ENCODE data around the gene ITIH1.

The ITIH1 gene

DNA sequence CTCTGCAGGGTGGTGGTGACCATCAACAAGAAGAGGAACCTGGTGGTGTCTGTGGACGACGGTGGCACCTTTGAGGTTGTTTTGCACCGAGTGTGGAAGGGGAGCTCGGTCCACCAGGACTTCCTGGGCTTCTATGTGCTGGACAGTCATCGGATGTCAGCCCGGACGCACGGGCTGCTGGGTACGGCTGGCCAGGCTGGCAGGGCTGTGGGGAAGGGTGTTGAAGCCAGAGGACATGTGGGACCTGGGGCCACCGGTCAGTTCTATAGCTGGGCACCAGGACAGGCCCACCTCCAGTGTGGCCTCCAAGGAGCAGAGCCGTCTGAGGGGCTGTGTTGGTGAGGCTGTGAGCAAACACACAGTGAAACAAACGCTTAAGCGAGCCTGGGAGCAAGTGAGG is 13.3 kb downstream of the ITIH1 start:
- no peak for DNase-seq

- DNase-seq, result no peak
These were observed 14.0 kb downstream of the ITIH1 start for GRCh38 chr3:52791366-52791765.

- DNase-seq, result no peak
These were observed 14.5 kb downstream of the ITIH1 start for GRCh38 chr3:52791928-52792327.

DNA sequence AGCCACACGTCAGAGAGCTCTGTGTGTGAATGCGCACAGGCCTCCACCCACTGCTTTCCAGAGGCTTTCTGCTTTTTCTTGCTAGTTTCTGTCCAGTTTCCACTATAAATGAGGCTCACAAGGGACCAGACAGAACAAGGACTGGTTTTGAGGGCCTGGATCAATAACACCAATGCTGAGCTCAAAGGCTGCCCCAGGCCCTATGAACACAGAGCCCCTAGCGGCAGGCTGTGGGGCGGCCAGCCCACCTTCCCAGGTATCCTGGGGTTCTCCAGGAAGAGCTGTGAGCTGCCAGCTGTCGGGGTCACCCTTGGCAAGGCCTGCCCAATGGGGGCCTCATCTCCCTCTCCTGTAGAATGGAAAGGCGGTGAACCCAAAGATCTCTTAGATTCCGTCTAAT is 15.0 kb downstream of the ITIH1 start:
- no peak for DNase-seq

GRCh38 chr3:52792961-52793695 is 15.7 kb downstream of the ITIH1 start:
- DNase-seq, result no peak

GRCh38 chr3:52793702-52794611 is 16.6 kb downstream of the ITIH1 start:
- DNase-seq, result no peak

DNA sequence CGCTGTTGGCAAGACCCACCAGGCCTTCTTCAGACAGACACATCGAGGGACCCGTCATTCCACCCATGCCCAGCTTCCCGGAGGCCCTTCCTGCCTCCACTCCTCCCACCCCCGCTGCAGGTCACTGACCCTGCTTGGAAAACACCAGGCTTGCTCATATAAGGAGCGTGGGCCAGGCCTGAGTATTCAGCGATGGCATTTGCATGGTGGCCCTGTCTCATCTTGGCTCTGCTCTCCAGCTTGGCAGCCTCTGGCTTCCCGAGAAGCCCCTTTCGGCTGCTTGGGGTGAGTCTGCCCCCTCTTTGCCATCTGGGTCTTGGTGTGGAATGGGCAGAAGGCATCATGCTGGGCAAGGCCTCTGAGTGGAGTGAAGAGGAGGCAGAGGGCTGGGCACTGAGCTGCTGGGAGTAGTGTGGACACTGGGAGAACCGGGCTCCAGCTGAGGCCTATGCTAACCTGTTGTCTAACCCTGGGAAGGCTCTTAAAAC is 17.3 kb downstream of the ITIH1 start, which contains the start of gene ITIH3:
Gene ITIH3, plus strand, starts transcription at position 185 of the 488 bp plus-strand sequence. Its CDS starts 8 bp downstream, at position 193.
- DNase-seq, result no peak

DNA sequence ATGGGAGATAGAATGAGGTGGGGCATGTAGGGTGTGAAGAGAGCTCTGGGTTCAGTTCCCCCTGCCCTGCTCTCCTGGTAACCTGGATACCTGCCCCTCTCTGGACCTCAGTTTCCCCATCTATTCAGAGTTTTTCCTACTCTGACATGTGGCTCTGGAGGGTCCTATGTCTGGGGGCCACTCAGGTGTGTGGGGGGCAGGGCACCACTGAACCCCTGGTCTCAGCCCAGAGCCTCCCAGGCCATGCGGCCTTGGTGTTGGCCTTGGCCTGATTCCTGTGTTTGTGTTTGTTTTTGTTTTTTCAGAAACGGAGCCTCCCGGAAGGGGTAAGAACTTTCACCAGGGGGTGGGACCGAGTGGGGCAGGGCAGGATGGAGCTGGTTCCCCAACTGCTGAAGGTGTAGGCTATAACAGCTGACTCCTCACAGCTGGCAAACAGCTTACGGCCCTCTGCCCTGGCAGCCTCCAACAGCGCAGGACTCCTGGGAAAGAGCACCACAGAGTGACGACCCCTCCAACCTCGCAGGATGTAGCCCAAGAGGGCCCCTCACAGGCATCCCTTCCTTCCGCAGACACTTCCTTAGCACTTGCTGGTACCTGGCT is 18.0 kb downstream of the ITIH1 start:
- no peak for DNase-seq

DNA sequence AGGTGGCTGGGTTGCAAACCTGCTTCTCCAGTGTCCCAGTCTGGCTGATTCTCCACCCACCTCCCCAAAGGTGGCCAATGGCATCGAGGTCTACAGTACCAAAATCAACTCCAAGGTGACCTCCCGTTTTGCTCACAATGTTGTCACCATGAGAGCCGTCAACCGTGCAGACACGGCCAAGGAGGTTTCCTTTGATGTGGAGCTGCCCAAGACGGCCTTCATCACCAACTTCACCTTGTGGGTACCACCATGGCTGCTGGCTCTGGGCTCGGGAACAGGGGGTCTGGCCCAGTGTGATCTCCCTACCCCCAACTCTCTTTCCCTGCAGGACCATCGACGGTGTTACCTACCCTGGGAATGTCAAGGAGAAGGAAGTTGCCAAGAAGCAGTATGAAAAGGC is 19.0 kb downstream of the ITIH1 start:
- DNase-seq, result no peak

DNA sequence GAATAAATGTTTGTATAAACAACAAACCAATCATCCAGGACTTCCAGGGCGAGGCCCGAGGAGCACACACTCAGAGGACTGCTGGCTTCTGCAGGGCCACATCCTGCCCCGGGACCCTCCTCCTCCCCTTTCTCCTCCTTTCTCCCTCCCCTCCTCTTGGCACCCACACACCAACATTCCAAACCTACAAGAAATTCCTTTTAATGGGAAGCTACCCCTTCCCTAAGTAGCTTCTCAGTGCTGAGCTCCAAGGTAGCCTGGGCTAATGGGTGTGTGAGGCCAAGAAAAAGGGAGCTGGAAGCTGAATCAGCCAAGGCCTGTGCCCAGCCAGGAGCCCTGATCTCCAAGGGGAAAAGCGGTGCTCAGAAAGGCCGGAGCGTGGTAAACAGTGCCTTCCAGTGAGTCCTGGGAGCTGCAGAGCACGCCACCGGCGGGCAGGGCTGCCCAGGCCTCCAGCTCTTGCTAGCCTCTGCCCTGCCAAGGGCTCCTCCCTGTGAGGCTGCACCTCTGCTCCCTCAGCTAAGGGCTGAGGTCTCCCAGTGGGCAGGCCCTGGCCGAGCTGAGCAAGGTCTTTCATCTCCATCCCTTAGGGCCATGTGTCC is 21.1 kb downstream of the ITIH1 start:
- DNase-seq, result no peak

DNA sequence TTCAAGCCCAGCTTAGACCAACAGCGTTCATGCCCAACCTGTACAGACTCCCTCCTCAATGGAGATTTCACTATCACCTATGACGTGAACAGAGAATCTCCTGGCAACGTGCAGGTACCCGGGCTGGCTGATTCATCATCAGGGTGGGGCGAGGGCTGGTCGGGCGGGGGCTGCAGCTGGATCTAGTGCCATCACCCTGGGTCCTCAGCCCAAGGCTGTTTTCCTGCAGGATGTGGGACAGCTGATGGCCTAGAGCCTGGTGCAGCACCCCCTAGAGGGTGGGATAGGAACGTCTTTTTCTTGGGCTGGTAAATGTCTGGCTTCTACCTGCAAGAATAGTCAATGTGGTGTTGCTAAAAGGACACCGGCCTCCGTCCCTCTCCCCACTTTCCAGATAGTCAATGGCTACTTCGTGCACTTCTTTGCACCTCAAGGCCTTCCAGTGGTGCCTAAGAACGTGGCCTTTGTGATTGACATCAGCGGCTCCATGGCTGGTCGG is 21.6 kb downstream of the ITIH1 start:
- no peak for DNase-seq

DNA sequence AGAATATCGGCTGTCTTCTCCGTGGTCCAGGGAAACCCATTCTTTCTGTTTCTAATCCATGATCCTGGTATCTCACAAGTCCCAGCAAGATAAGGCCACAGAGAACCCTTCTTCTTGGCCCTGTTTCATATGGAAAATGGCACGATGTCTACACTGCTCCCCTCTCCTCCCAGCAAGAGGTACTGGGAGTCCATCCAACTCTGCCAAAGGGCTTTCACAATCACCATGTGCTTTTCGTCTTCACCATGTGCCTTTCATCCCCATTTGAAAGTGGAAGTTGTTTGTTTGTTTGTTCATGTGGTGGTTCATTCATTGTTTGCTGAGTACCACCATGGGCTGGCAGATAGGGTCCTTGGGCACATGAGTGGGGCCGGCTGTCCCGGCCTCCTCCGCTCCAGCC is 22.7 kb downstream of the ITIH1 start:
- no peak for DNase-seq

DNA sequence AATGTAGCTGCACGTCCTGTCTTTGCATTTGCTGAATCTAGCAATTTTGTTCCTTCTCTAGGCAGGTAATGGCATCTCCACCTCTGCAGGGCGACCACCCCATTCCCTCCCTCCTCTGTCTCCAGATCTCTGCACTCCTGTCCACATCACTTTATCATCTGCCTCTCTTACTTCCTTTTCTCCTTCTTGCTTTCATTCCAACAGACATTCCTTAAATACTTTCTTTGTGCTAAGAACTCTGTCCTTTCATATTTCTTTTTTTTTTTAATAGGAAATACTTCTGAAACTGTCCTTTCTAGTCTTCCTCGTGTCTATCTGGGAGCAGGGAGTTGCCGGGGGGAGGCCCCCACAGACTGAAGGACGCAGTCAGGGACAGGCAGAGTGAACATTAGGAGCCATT is 24.4 kb downstream of the ITIH1 start:
- no peak for DNase-seq

GRCh38 chr3:52805270-52806039 is 28.1 kb downstream of the ITIH1 start:
- no peak for DNase-seq

- DNase-seq, result no peak
These were observed 31.8 kb downstream of the ITIH1 start for GRCh38 chr3:52809149-52809548.

DNA sequence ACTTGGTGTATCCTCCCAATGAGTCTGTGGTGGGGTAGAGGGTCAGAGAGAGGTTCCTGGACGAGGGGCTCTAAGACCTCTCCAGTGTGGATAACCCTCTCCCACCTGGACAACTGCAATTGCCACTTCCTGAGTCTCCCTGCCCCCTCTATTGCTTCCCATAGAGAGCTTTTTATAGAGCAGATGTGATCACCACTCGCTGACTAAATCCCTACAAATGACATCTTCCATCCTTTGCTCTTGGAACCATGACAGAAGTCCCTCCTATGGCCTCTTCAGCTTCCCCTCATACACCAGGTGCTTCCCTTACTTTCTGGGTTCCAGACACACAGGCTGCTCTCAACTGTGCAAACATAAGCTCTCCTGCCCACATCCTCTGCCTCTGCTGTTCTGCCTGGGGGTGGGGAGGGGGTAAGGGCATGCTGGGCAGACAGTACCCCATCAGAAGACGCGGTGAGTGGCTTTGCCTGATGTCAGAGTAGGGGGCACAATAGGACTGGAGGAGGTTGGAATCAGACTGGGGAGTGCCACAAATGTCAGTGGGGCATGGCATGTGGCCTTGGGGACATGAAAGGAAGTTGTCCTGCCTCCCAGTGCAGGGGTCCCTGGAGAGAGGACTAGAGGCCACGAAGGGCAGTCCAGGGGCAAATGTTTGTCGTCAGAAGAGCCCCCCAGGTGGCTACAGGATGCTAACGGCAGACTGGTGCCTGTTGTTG is 32.4 kb downstream of the ITIH1 start:
- no peak for DNase-seq

DNA sequence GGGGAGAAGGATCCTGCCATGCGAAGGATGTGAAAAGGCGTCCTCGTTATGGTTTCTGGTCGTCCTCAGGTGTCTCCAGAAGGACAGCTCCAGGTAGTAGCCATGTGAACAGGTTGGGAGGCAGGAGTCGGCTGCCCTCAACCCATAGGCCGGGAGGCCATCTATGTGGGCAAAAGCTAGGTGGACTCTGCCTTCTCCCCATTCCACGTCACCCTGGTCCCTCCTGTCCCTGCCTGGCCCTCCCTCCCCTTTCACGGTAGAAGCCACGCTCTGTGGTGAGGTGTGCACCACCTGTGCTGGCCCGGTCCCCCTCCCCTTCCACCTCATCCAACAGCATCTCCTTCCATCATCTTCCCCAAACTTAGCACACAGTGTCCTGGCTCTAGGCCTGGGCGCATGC is 33.5 kb downstream of the ITIH1 start:
- no peak for DNase-seq

GRCh38 chr3:52811452-52812011 is 34.1 kb downstream of the ITIH1 start:
- no peak for DNase-seq

DNA sequence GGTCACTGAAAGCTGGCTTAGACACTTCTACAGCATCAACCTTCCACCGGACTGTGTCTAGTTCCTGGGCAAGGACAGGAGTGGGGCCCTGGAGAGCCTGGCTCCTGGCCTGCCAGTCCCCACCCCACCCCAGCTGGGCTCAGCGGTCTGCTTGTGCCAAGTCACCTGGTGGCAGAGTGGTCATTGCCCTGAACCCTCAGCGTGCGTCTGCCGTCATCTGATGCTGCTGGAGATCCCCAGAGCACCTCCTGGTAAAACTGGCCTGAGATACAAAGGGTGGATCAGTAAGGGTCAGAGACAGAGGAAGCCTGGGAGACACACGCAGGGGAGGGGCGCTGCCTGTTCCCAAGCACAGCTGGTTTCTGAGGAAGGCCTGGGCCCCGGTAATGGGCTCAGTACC is 36.4 kb downstream of the ITIH1 start:
- DNase-seq, result no peak

GRCh38 chr3:52816199-52816598 is 38.8 kb downstream of the ITIH1 start:
- no peak for DNase-seq

DNA sequence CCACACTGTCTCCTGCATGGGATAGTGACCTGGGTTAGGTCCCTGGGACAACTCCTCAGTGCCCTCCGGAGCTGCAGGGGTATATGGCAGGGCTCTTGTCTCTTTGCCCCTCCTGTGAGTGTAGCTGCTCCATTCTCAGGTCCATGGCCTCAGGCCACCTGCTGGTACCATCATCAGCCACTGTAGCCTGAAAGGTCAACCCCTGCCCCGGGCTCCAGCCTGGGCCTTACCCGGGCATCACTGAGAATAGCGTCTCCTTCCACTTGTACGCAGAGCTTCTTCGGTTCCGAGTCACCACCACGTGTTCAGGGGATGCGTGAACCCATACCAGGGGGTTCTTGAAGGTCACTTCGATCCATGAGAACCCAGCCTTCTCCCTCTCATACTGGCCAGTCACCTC is 39.3 kb downstream of the ITIH1 start:
- DNase-seq, result no peak
